Spleen (tissue), 11 donors: ENCODE data around the gene MXRA7. TPM values are rescaled to one million over a fixed set of nuclear protein-coding genes. Genes with fewer than 3 reads are reported as not detected.

Experiments used
- DNase-seq: peaks from one replicate; pipeline ENCODE4 v3.0.0-alpha.2; 2020
- H3K27ac ChIP-seq, 8 donors: fragments of 200-600 bp; sonication (generic) in 7 of 8; 1 replicate in 4 of 8; 2 replicates in 4 of 8; pipeline versions ENCODE4 v1.5.0 to v1.8.0; 2016 to 2021; ENCODE audit warnings: inconsistent platforms in 4 of 8, mild to moderate bottlenecking in 4 of 8, moderate library complexity in 1 of 8
- H3K27me3 ChIP-seq, 7 donors: fragments of 200-600 bp; sonication (generic) in 6 of 7; replicated peaks in 1 of 7; 1 replicate in 4 of 7; 2 replicates in 3 of 7; pipeline versions ENCODE4 v1.5.0 to v1.8.0; 2016 to 2021; ENCODE audit warnings: inconsistent platforms in 3 of 7, mild to moderate bottlenecking in 1 of 7
- H3K36me3 ChIP-seq, 6 donors: fragments of 200-600 bp; sonication (generic) in 5 of 6; 1 replicate in 4 of 6; 2 replicates in 2 of 6; pipeline versions ENCODE4 v1.5.0 to v1.8.0; 2016 to 2021; ENCODE audit warnings: inconsistent platforms in 2 of 6
- H3K4me1 ChIP-seq, 6 donors: fragments of 200-600 bp; sonication (generic) in 5 of 6; 1 replicate in 3 of 6; 2 replicates in 3 of 6; pipeline versions ENCODE4 v1.5.0 to v1.8.0; 2016 to 2021; ENCODE audit warnings: inconsistent platforms in 3 of 6
- H3K4me3 ChIP-seq, 8 donors: fragments of 200-600 bp; sonication (generic) in 7 of 8; 1 replicate in 4 of 8; 2 replicates in 4 of 8; pipeline versions ENCODE4 v1.5.0 to v1.8.0; 2016 to 2021; ENCODE audit warnings: inconsistent platforms in 4 of 8, mild to moderate bottlenecking in 4 of 8, moderate library complexity in 2 of 8
- H3K9me3 ChIP-seq, 8 donors: fragments of 200-600 bp; sonication (generic) in 7 of 8; 1 replicate in 4 of 8; 2 replicates in 4 of 8; pipeline versions ENCODE4 v1.5.0 to v1.8.0; 2016 to 2021; ENCODE audit warnings: inconsistent platforms in 4 of 8
- CTCF ChIP-seq, 11 experiments: fragments of 200-600 bp in 7 of 11; fragments of 450-650 bp in 4 of 11; sonication (generic) in 4 of 11; IDR thresholded peaks in 8 of 11; conservative IDR thresholded peaks in 3 of 11; 1 replicate in 7 of 11; 2 replicates in 4 of 11; pipeline versions ENCODE4 v1.4.0 to v1.8.0; 2016 to 2021; ENCODE audit warnings: antibody characterized with exemption in 11 of 11, inconsistent platforms in 4 of 11, mild to moderate bottlenecking in 1 of 11
- POLR2A ChIP-seq, 3 donors: fragments of 450-650 bp; IDR thresholded peaks; one replicate each; pipeline ENCODE4 v1.5.1; 2017; ENCODE audit warnings: antibody characterized with exemption in 3 of 3, mild to moderate bottlenecking in 1 of 3
- POLR2AphosphoS5 ChIP-seq, 3 donors: sonication (generic); formaldehyde crosslinking; IDR thresholded peaks; one replicate each; pipeline ENCODE4 v1.5.1; 2017; ENCODE audit warnings: antibody characterized with exemption in 3 of 3
- WGBS, 5 donors: extraction: QIAGEN DNeasy Blood & Tissue Kit in 3 of 5; methylation state at CpG; one replicate each; pipeline versions ENCODE4 v1.1.5 to v1.1.7; 2013 to 2018; 5-methylcytosine and 5-hydroxymethylcytosine counted together
- intact Hi-C: fragments of 100-400 bp; cut with DNase I; formaldehyde crosslinking; loops from one replicate; pipeline ENCODE4 v1.15.0; 2023; ENCODE audit warnings: low total_unique reads
- polyA plus RNA-seq, 3 donors: library from polyadenylated mRNA; stranded (reverse); fragments of 200-250 nt; gene quantifications; one replicate each; pipeline ENCODE4 v1.2.1, GENCODE V29; 2013
- total RNA-seq, 7 donors: library from RNA; depleted of rRNA in 3 of 7; stranded (reverse); fragments of >200 nt in 3 of 7; fragmentation: NEBNext Ultra II Directional in 4 of 7; extraction: Animal tissue kit (Norgen Biotek cat#: 25700) in 4 of 7; gene quantifications; one replicate each; pipeline versions ENCODE4 v1.1.0 to v1.2.1, GENCODE V29; 2016 to 2021
- donor health status: healthy with polysubstance abuse.
- donor health status: DM: no; HTN: no; CAD: no; lungs with moderate emphysema.
- donor health status: DM: no; HTN: no; CAD: no.
- donor health status: Bipolar disorder and iron deficiency.
- donor health status: healthy.
- donor health status: DM: no; HTN: no; CAD: no.
- donor health status: DM: yes; HTN: yes; CAD: no.

MXRA7 gene
- total and polyA plus RNA-seq, 10 donors, result 37.8 to 172 (median 117) TPM

GRCh38 chr17:76704805-76705204 lies 6.0 kb downstream of the MXRA7 start:
- intact Hi-C loops, result no loop called here
- H3K9me3 ChIP-seq, result no peaks in the 10 kb centered on the region
- DNase-seq, result no peak
- no peak overlapping the region for H3K4me3 ChIP-seq
- peak overlapping the region in 3 of 8 donors; percentile 0 to 2 (median 0) for H3K27ac ChIP-seq
- 32 to 45% (median 42%) methylated on average over 4 of the region's 4 CpGs for WGBS, 5 donors
- peaks cover 8 to 76% (median 43%) of the 10 kb centered on the region in 6 donors for H3K4me1 ChIP-seq
- no peaks in the 10 kb centered on the region for H3K36me3 ChIP-seq
- no peaks in the 10 kb centered on the region for H3K27me3 ChIP-seq
- no peak for TF ChIP-seq POLR2AphosphoS5 (IDR thresholded peaks at IDR 0.05)
- TF ChIP-seq POLR2A (IDR thresholded peaks at IDR 0.05), result no peak
- TF ChIP-seq CTCF (IDR thresholded peaks at IDR 0.05 in 8 of 11, conservative IDR thresholded peaks at IDR 0.05 in 3 of 11), result no peak

GRCh38 chr17:76702941-76703637 lies 7.7 kb downstream of the MXRA7 start:
- Histone ChIP-seq H3K27me3 (no peaks in the 10 kb centered on the region), H3K4me3 (no peak overlapping the region), H3K27ac (peak overlapping the region in 3 of 8 donors; percentile 84 to 90 (median 85)), H3K36me3 (no peaks in the 10 kb centered on the region), H3K4me1 (peaks cover 4 to 76% (median 43%) of the 10 kb centered on the region in 6 donors), H3K9me3 (no peaks in the 10 kb centered on the region)
- DNase-seq, result no peak
- intact Hi-C loops, result no loop called here
- TF ChIP-seq POLR2AphosphoS5 (IDR thresholded peaks at IDR 0.05) (no peak), CTCF (IDR thresholded peaks at IDR 0.05 in 8 of 11, conservative IDR thresholded peaks at IDR 0.05 in 3 of 11) (no peak), POLR2A (IDR thresholded peaks at IDR 0.05) (no peak)
- WGBS, 5 donors, result 85 to 93% (median 91%) methylated on average over 10 of the region's 10 CpGs

- no peak for DNase-seq
- Histone ChIP-seq H3K36me3 (no peaks in the 10 kb centered on the region), H3K9me3 (no peaks in the 10 kb centered on the region), H3K27ac (peak overlapping the region; percentile 70 to 90 (median 80)), H3K4me1 (peaks cover 4 to 77% (median 45%) of the 10 kb centered on the region in 6 donors), H3K4me3 (no peak overlapping the region), H3K27me3 (no peaks in the 10 kb centered on the region)
- intact Hi-C loops, result no loop called here
- WGBS, 5 donors, result 51 to 77% (median 59%) methylated on average over 2 of the region's 2 CpGs
- TF ChIP-seq POLR2AphosphoS5 (IDR thresholded peaks at IDR 0.05) (no peak), POLR2A (IDR thresholded peaks at IDR 0.05) (no peak), CTCF (IDR thresholded peaks at IDR 0.05 in 8 of 11, conservative IDR thresholded peaks at IDR 0.05 in 3 of 11) (no peak)
Observed at GRCh38 chr17:76702076-76702475, 8.7 kb downstream of the MXRA7 start.

GRCh38 chr17:76701471-76701967 lies 9.2 kb downstream of the MXRA7 start:
- Histone ChIP-seq H3K4me3 (peak overlapping the region in 1 of 8 donors; percentile 31), H3K27ac (peak overlapping the region; percentile 70 to 90 (median 80)), H3K9me3 (no peaks in the 10 kb centered on the region), H3K36me3 (no peaks in the 10 kb centered on the region), H3K27me3 (no peaks in the 10 kb centered on the region), H3K4me1 (peaks cover 4 to 77% (median 48%) of the 10 kb centered on the region in 6 donors)
- intact Hi-C loops, result no loop called here
- 66 to 82% (median 76%) methylated on average over 11 of the region's 11 CpGs for WGBS, 5 donors
- no peak for DNase-seq
- TF ChIP-seq POLR2A (IDR thresholded peaks at IDR 0.05) (no peak), CTCF (IDR thresholded peaks at IDR 0.05 in 8 of 11, conservative IDR thresholded peaks at IDR 0.05 in 3 of 11) (no peak), POLR2AphosphoS5 (IDR thresholded peaks at IDR 0.05) (no peak)
